M059J (cell line): ENCODE measurements around the gene RIPPLY1. TPM values are rescaled to one million over a fixed set of nuclear protein-coding genes. Genes with fewer than 3 reads are reported as not detected.

Source experiments
- total RNA-seq: library from RNA; depleted of rRNA; stranded (reverse); fragments of >200 nt; shearing (Covaris generic); gene quantifications from 2 replicates; pipeline ENCODE4 v1.2.3, GENCODE V29; 2014; rRNA removed

Gene RIPPLY1
- total RNA-seq, 1 experiment from 2014 or later: not detected

Other genes with a start within 250 kb of the RIPPLY1 start
- gene RNF128, start 176.6 kb downstream of the RIPPLY1 start, total RNA-seq: 0.12 and 0.20 TPM in 2 replicates
- gene TBC1D8B, start 100.7 kb downstream of the RIPPLY1 start, total RNA-seq: 5.1 and 9.5 TPM in 2 replicates
- not detected in 2 replicates for gene CLDN2, start 17.1 kb upstream of the RIPPLY1 start, total RNA-seq
- gene MORC4, start 96.9 kb upstream of the RIPPLY1 start, total RNA-seq: 7.7 and 12.5 TPM in 2 replicates
- gene RBM41, start 215.5 kb upstream of the RIPPLY1 start, total RNA-seq: 10.4 and 11.3 TPM in 2 replicates